Left cardiac atrium (tissue), 4 donors: ENCODE measurements around the gene MED8. TPM values are rescaled to one million over a fixed set of nuclear protein-coding genes. Genes with fewer than 3 reads are reported as not detected.
A peak's percentile ranks its signal among the peaks of the same experiment; 100 is the strongest.

Experiments used
- ATAC-seq, 2 donors: fragments of 200-7000 bp; cut with Tn5 transposase; one replicate each; pipeline ENCODE4 v1.9.1; 2020; ENCODE audit warnings: mild to moderate bottlenecking in 2 of 2, moderate library complexity in 2 of 2
- DNase-seq: peaks from one replicate; pipeline ENCODE4 v3.0.0-alpha.2; 2020
- intact Hi-C, 2 donors: fragments of 100-400 bp; cut with DNase I; formaldehyde crosslinking; loops; one replicate each; pipeline versions ENCODE4 v1.14.1 to v1.15.1; 2022 to 2023
- microRNA-seq, 2 donors: library from miRNA; unstranded; fragments of <30 nt; microRNA quantifications; one replicate each; pipeline ENCODE4 v1.2.0, GENCODE V29; 2020
- total RNA-seq, 2 donors: library from RNA; stranded (reverse); fragmentation: NEBNext Ultra II Directional; extraction: Animal tissue kit (Norgen Biotek cat#: 25700); gene quantifications; one replicate each; pipeline ENCODE4 v1.2.1, GENCODE V29; 2021
- donor health status: DM: no; HTN: yes; CAD: no.
- donor health status: DM: no; HTN: yes; CAD: no; lungs with severe emphysema.
- donor health status: DM: yes; HTN: yes; CAD: no.
- donor health status: Dilated cardiomyopathy.

The MED8 gene
- total RNA-seq, 2 donors from 2014 or later, result 19.1 to 27.4 TPM

- intact Hi-C loops, result no loop called here
- peak; percentile 7 to 10 for ATAC-seq
- no peak for DNase-seq
Measured at GRCh38 chr1:43349594-43350306, 39.9 kb downstream of the MED8 start.

- intact Hi-C loops, result no loop called here
- DNase-seq, result peak; percentile 86
- peak; percentile 90 to 97 for ATAC-seq
Measured at GRCh38 chr1:43348809-43349593, 40.6 kb downstream of the MED8 start.

- DNase-seq, result no peak
- ATAC-seq, result peak; percentile 10 to 25
- intact Hi-C loops, result no loop called here
Measured at GRCh38 chr1:43348343-43348808, 41.2 kb downstream of the MED8 start.

GRCh38 chr1:43346636-43347035, 43.0 kb downstream of the MED8 start:
- intact Hi-C loops, result no loop called here
- ATAC-seq, result no peak
- DNase-seq, result no peak

- ATAC-seq (peak; percentile 14 to 23), DNase-seq (no peak)
- intact Hi-C loops, result no loop called here
Measured at GRCh38 chr1:43345120-43345519, 44.5 kb downstream of the MED8 start.

- intact Hi-C loops, result no loop called here
- DNase-seq (peak; percentile 40), ATAC-seq (peak; percentile 13 to 33)
Measured at GRCh38 chr1:43344267-43344850, 45.2 kb downstream of the MED8 start.

- ATAC-seq (no peak), DNase-seq (no peak)
- intact Hi-C loops, result no loop called here
Measured at GRCh38 chr1:43340559-43340958, 49.0 kb downstream of the MED8 start.

- DNase-seq (no peak), ATAC-seq (no peak)
- intact Hi-C loops, result no loop called here
Measured at GRCh38 chr1:43339584-43340232, 49.9 kb downstream of the MED8 start.

GRCh38 chr1:43338001-43338400, 51.6 kb downstream of the MED8 start:
- intact Hi-C loops, result no loop called here
- DNase-seq, result no peak
- ATAC-seq, result no peak

GRCh38 chr1:43337588-43337987, 52.0 kb downstream of the MED8 start, which contains the start of gene MPL:
Gene MPL (plus strand): TSS chr1:43337818. CDS start chr1:43337849, 31 bp downstream.
- intact Hi-C loops, result no loop called here
- ATAC-seq (no peak), DNase-seq (no peak)

- peak in 1 of 2 donors; percentile 15 for ATAC-seq
- DNase-seq, result no peak
- intact Hi-C loops, result no loop called here
Measured at GRCh38 chr1:43334453-43335205, 55.0 kb downstream of the MED8 start.

Small RNA genes within 50 kb of the gene (microRNA-seq; reads per million reads assigned to microRNA genes)
- gene MIR6734, result 0.40 to 2.7 reads per million in 2 donors

Other genes starting within 250 kb of the MED8 start
- gene EBNA1BP2, start 217.5 kb downstream of the MED8 start, total RNA-seq, result 10 to 100 TPM; 26.3 to 37.0 TPM
- under 1 TPM in 1 of 2 donors, not detected in 1; 0.13 TPM for gene CFAP57, start 217.5 kb downstream of the MED8 start, total RNA-seq
- gene TMEM125, start 119.8 kb downstream of the MED8 start, total RNA-seq, result under 1 TPM; 0.41 to 0.65 TPM
- gene C1orf210, start 104.2 kb downstream of the MED8 start, total RNA-seq, result not detected
- 10 to 100 TPM; 23.1 to 38.9 TPM for gene TIE1, start 88.8 kb downstream of the MED8 start, total RNA-seq
- gene MPL, start 52.0 kb downstream of the MED8 start, total RNA-seq, result under 1 TPM; 0.44 to 0.65 TPM
- gene CDC20, start 30.8 kb downstream of the MED8 start, total RNA-seq, result 1 to 10 TPM in 1 of 2 donors, under 1 TPM in 1; 0.34 to 1.4 TPM
- 10 to 100 TPM; 35.9 to 49.4 TPM for gene ELOVL1, start 21.8 kb downstream of the MED8 start, total RNA-seq
- gene SZT2, start 99 bp upstream of the MED8 start, total RNA-seq, result 10 to 100 TPM; 26.3 to 30.5 TPM
- gene HYI, start 64.1 kb upstream of the MED8 start, total RNA-seq, result 10 to 100 TPM; 24.8 to 29.3 TPM
- gene PTPRF, start 141.1 kb upstream of the MED8 start, total RNA-seq, result 10 to 100 TPM; 37.4 to 63.1 TPM